Suprapubic skin (tissue), 3 donors: Measurements from ENCODE around the gene ISLR.

Source experiments
- POLR2AphosphoS5 ChIP-seq, 3 donors: sonication (generic); formaldehyde crosslinking; IDR thresholded peaks; one replicate each; pipeline ENCODE4 v1.6.1; 2017; ENCODE audit warnings: antibody characterized with exemption in 3 of 3
- TF ChIP-seq, protein P1 (sequence below), 2 donors: fragments of 200-600 bp in 1 of 2; fragments of 450-650 bp in 1 of 2; sonication (generic) in 1 of 2; IDR thresholded peaks; one replicate each; pipeline ENCODE4 v1.5.1; 2016 to 2019; ENCODE audit warnings: antibody characterized with exemption in 2 of 2, mild to moderate bottlenecking in 1 of 2, moderate library complexity in 1 of 2

- TF ChIP-seq, protein P1, sequence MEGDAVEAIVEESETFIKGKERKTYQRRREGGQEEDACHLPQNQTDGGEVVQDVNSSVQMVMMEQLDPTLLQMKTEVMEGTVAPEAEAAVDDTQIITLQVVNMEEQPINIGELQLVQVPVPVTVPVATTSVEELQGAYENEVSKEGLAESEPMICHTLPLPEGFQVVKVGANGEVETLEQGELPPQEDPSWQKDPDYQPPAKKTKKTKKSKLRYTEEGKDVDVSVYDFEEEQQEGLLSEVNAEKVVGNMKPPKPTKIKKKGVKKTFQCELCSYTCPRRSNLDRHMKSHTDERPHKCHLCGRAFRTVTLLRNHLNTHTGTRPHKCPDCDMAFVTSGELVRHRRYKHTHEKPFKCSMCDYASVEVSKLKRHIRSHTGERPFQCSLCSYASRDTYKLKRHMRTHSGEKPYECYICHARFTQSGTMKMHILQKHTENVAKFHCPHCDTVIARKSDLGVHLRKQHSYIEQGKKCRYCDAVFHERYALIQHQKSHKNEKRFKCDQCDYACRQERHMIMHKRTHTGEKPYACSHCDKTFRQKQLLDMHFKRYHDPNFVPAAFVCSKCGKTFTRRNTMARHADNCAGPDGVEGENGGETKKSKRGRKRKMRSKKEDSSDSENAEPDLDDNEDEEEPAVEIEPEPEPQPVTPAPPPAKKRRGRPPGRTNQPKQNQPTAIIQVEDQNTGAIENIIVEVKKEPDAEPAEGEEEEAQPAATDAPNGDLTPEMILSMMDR (IDR thresholded peaks at IDR 0.05) = no peak
- no peak for TF ChIP-seq POLR2AphosphoS5 (IDR thresholded peaks at IDR 0.05)
Measured at GRCh38 chr15:74216949-74217348, 43.4 kb downstream of the ISLR start.
